BJ (cell line): ENCODE results near the gene FEM1B. TPM values are rescaled to one million over a fixed set of nuclear protein-coding genes. Genes with fewer than 3 reads are reported as not detected.

Experiments
- CTCF ChIA-PET: fragments of 350-600 bp; formaldehyde crosslinking; extraction: SDS; loops from one replicate; lab custom pipeline; 2021; ENCODE audit warnings: antibody characterized with exemption, inconsistent platforms; lab: Yijun Ruan, JAX
- POLR2A ChIA-PET: fragments of 300-600 bp; sonication (Branson Sonifier 250); formaldehyde crosslinking; extraction: SDS; loops from one replicate; lab custom pipeline; 2021; ENCODE audit warnings: antibody characterized with exemption; lab: Charles Lee
- DNase-seq: peaks from one replicate; pipeline ENCODE4 v3.0.0-alpha.2; 2011; ENCODE audit warnings: low read depth
- H3K27me3 ChIP-seq: 2 replicates; pipeline ENCODE4 v1.6.0; 2011; ENCODE audit warnings: low read length; ENCODE audit not compliant: control insufficient read depth, insufficient read depth
- H3K36me3 ChIP-seq: 2 replicates; pipeline ENCODE4 v1.5.1; 2011; ENCODE audit warnings: low read length; ENCODE audit not compliant: control insufficient read depth, insufficient read depth
- H3K4me3 ChIP-seq: 2 replicates; pipeline ENCODE4 v1.5.1; 2011; ENCODE audit warnings: low read depth, mild to moderate bottlenecking, control low read depth, low read length
- polyA plus RNA-seq: library from polyadenylated mRNA; depleted of rRNA; stranded (reverse); fragments of >200 nt; gene quantifications from 2 replicates; pipeline ENCODE4 v1.2.3, GENCODE V29; 2011
- TF ChIP-seq, protein P1 (sequence below): IDR thresholded peaks from 2 replicates; pipeline ENCODE4 v1.5.1; 2011; ENCODE audit warnings: low read depth, mild to moderate bottlenecking, control low read depth, inconsistent platforms, low read length, moderate library complexity; ENCODE audit not compliant: insufficient read depth

Gene FEM1B
- polyA plus RNA-seq, 1 experiment, result 58.3 TPM

DNA sequence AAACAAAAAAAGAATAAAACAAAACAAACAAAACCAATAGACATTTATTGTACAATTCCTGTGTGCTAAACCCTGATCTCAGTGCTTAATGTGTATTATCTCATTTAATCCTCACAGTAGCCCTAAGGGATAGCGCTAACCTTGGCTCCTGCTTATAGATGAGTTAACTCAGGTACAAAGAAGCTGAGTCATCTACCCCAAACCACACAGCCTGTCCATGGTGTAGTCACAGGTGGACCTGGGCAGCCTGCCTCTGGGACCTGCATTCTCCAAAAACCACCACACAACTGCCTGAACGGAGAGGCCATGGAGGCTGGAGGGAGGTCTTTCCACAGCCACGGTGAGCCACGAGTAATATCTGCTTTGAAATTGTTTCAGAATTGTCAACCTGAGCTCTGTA, 42.5 kb upstream of the FEM1B start:
- Histone ChIP-seq H3K4me3 (no peak overlapping the region), H3K27me3 (no peaks in the 10 kb centered on the region), H3K36me3 (no peaks in the 10 kb centered on the region)
- TF ChIP-seq, protein P1, sequence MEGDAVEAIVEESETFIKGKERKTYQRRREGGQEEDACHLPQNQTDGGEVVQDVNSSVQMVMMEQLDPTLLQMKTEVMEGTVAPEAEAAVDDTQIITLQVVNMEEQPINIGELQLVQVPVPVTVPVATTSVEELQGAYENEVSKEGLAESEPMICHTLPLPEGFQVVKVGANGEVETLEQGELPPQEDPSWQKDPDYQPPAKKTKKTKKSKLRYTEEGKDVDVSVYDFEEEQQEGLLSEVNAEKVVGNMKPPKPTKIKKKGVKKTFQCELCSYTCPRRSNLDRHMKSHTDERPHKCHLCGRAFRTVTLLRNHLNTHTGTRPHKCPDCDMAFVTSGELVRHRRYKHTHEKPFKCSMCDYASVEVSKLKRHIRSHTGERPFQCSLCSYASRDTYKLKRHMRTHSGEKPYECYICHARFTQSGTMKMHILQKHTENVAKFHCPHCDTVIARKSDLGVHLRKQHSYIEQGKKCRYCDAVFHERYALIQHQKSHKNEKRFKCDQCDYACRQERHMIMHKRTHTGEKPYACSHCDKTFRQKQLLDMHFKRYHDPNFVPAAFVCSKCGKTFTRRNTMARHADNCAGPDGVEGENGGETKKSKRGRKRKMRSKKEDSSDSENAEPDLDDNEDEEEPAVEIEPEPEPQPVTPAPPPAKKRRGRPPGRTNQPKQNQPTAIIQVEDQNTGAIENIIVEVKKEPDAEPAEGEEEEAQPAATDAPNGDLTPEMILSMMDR, result no peak
- DNase-seq, result no peak
- ChIA-PET POLR2A (no interaction called here), CTCF (interaction anchor here (1.2 kb wide), 1 partner anchor 315 kb away, joined by 4 read pairs; no protein-coding TSS in a partner anchor)

DNA sequence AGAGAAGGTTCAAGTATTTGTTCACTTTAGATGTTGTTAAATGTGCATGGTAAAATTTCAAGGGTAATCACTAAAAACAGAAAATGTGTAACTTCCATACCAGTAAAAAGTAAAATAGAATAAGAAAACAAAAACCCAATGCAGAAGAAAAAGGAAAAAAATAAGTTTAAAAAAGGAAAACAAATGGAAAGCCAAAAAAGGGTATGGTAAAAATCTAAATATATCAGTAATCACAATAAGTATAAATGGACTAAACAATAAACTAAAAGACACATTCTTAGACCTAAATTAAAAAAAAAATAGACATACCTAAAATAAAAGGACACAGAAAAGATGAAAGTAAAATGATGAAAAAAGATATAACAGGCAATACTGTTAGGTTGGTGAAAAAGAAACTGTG, 38.5 kb upstream of the FEM1B start:
- ChIA-PET CTCF (no interaction called here), POLR2A (no interaction called here)
- Histone ChIP-seq H3K36me3 (no peaks in the 10 kb centered on the region), H3K27me3 (no peaks in the 10 kb centered on the region), H3K4me3 (no peak overlapping the region)
- no peak for DNase-seq
- TF ChIP-seq, protein P1, result no peak

DNA sequence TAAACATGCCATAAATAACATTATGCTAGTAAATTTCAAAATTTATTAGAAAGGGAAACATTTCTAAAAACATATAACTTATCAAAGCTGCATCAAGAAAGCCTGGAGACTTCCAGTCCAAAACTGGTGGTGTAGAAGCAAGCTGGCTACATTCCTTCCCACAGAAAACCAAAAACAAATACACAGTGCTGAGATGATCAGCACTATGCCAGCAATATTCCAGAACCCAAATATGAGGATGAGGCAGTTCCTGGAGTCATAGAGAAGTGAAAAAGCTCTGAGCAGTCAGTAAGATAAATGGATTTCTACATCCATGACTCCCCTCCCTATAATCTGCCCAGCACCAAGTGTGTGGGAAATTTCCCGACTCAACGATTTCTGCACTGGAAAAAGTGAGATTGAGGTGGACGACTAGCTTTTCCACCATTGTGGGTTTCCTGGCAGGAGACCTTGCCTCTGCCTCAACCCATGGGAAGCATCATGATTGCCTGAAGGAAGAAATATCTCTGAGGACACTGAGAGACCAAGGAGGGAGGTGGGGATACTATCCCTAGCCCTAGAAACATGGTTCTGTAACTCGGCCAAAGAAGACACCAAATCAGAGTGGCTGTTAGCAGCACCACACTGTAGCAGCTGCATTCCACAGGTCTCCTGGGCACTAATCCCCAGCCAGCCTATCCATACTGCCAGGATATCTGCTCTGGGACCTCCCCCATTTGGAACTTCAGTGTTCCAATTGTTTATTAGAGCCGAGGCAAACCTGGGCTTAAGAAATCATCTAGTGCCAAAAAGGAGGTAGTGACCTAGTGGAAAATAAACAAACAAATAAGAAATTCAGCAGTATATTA, 36.2 kb upstream of the FEM1B start:
- TF ChIP-seq, protein P1, result no peak
- Histone ChIP-seq H3K27me3 (no peaks in the 10 kb centered on the region), H3K36me3 (no peaks in the 10 kb centered on the region), H3K4me3 (no peak overlapping the region)
- DNase-seq, result no peak
- POLR2A ChIA-PET, result no interaction called here
- CTCF ChIA-PET, result interaction anchor here (1.3 to 2.7 kb wide), 2 partner anchors 10 to 12 kb away, joined by 4 to 9 read pairs; no protein-coding TSS in a partner anchor

DNA sequence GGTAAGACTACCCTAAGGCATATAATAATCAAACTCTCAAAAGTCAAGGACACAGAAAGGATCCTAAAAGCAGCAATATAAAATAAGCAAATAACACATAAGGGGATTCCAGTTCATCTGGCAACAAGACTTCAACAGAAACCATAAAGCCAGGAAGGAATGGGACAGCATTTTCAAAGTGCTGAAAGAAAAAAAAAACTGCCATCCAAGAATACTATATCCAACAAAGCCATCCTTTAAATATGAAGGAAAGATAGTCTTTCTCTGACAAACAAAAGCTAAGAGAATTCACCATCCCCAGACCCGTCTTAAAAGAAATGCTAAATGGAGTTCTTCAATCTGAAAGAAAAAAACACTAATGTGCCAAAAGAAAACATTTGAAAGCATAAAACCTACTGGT, 33.3 kb upstream of the FEM1B start:
- POLR2A ChIA-PET, result no interaction called here
- no peaks in the 10 kb centered on the region for H3K27me3 ChIP-seq
- TF ChIP-seq, protein P1, result no peak
- CTCF ChIA-PET, result interaction anchor here (1.5 kb wide), 1 partner anchor 9 kb away, joined by 8 read pairs; no protein-coding TSS in a partner anchor
- no peaks in the 10 kb centered on the region for H3K36me3 ChIP-seq
- no peak overlapping the region for H3K4me3 ChIP-seq
- no peak for DNase-seq

DNA sequence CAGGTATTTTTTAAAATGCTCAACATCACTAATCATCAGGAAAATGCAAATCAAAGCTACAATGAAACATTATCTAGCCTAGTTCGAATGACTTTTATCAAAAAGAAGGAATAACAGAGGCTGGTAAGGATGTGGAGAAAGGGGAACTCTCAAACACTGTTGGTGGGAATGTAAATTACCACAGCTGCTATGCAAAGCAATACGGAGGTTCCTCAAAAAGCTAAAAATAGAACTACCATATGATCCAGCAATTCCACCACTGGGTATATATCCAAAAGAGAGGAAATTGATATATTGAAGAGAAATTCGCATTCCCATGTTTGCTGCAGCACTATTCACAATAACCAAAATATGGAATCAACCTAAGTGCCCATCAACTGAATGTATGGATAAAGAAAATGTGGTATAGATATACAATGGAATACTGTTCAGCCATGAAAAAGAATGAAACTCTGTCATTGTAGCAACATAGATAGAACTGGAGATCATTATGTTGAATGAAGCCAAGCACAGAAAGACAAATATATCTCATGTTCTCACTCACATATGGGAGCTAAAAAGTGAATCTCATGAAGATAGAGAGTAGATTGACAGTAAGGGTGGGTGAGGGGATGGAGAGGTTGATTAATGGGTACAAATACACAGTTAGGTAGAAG, 28.4 kb upstream of the FEM1B start:
- no peak overlapping the region for H3K4me3 ChIP-seq
- POLR2A ChIA-PET, result no interaction called here
- CTCF ChIA-PET, result interaction anchor here (1.6 to 4.4 kb wide), 2 partner anchors 58 to 301 kb away, joined by 5 to 23 read pairs; no protein-coding TSS in a partner anchor
- TF ChIP-seq, protein P1, result no peak
- H3K36me3 ChIP-seq, result no peaks in the 10 kb centered on the region
- H3K27me3 ChIP-seq, result no peaks in the 10 kb centered on the region
- no peak for DNase-seq
